ENCODE measurements around the gene KAT2A.

The KAT2A gene

GRCh38 chr17:42107597-42108576, 13.3 kb downstream of the KAT2A start:
- no peak for TF ChIP-seq CTCF (IDR thresholded peaks at IDR 0.05; ENCODE audit: low read depth, low read length)
- peak overlapping the region in 1 of 2 donors; percentile 31 for H3K4me3 ChIP-seq (replicated peaks in 1 of 2; ENCODE audit: low read depth in 2 of 2, low read length in 2 of 2)
- DNase-seq (ENCODE audit: low read depth in 2 of 2), result peak in 1 of 2 donors; percentile 66

- H3K4me3 ChIP-seq (replicated peaks in 1 of 2; ENCODE audit: low read depth in 2 of 2, low read length in 2 of 2), result no peak overlapping the region
- no peak for DNase-seq (ENCODE audit: low read depth in 2 of 2)
Measured at GRCh38 chr17:42107124-42107523, 14.0 kb downstream of the KAT2A start.

GRCh38 chr17:42106009-42106408, 15.2 kb downstream of the KAT2A start:
- no peak for TF ChIP-seq CTCF (IDR thresholded peaks at IDR 0.05; ENCODE audit: low read depth, low read length)
- H3K4me3 ChIP-seq (replicated peaks in 1 of 2; ENCODE audit: low read depth in 2 of 2, low read length in 2 of 2), result no peak overlapping the region
- DNase-seq (ENCODE audit: low read depth in 2 of 2), result no peak

More at GRCh38 chr17:42107124-42107523, 14.0 kb downstream of the KAT2A start:
- no peak for TF ChIP-seq CTCF (IDR thresholded peaks at IDR 0.05; ENCODE audit: low read depth, low read length)

GRCh38 chr17:42104264-42104663, 16.9 kb downstream of the KAT2A start:
- no peak for TF ChIP-seq CTCF (IDR thresholded peaks at IDR 0.05; ENCODE audit: low read depth, low read length)
- no peak overlapping the region for H3K4me3 ChIP-seq (replicated peaks in 1 of 2; ENCODE audit: low read depth in 2 of 2, low read length in 2 of 2)
- DNase-seq (ENCODE audit: low read depth in 2 of 2), result no peak

- no peak overlapping the region for H3K4me3 ChIP-seq (replicated peaks in 1 of 2; ENCODE audit: low read depth in 2 of 2, low read length in 2 of 2)
- no peak for TF ChIP-seq CTCF (IDR thresholded peaks at IDR 0.05; ENCODE audit: low read depth, low read length)
Measured at GRCh38 chr17:42103221-42103954, 17.8 kb downstream of the KAT2A start.

GRCh38 chr17:42101513-42102292, 19.5 kb downstream of the KAT2A start:
- peak; percentile 79 for DNase-seq (ENCODE audit: low read depth in 2 of 2)

More at GRCh38 chr17:42103221-42103954, 17.8 kb downstream of the KAT2A start:
- no peak for DNase-seq (ENCODE audit: low read depth in 2 of 2)

More at GRCh38 chr17:42101513-42102292, 19.5 kb downstream of the KAT2A start:
- TF ChIP-seq CTCF (IDR thresholded peaks at IDR 0.05; ENCODE audit: low read depth, low read length), result peak; percentile 98
- no peak overlapping the region for H3K4me3 ChIP-seq (replicated peaks in 1 of 2; ENCODE audit: low read depth in 2 of 2, low read length in 2 of 2)
